ENCODE data around the gene ARID3B.
"Not testable (repeated sequence)": the region's sequence is repeated elsewhere in the genome, so short reads cannot be mapped to it uniquely, and the experiment has no call there.

Gene ARID3B

GRCh38 chr15:74625693-74626092, 84.7 kb downstream of the ARID3B start:
- DNase-seq = no peak

- no peak for DNase-seq
Observed at GRCh38 chr15:74626336-74626735, 85.3 kb downstream of the ARID3B start.

GRCh38 chr15:74626752-74627692, 86.0 kb downstream of the ARID3B start:
- DNase-seq = no peak

GRCh38 chr15:74627766-74628165, 86.7 kb downstream of the ARID3B start:
- DNase-seq = no peak

- DNase-seq = no peak
Observed at GRCh38 chr15:74628199-74628598, 87.2 kb downstream of the ARID3B start.

GRCh38 chr15:74628949-74629348, 87.9 kb downstream of the ARID3B start:
- DNase-seq = no peak

- DNase-seq = not testable (repeated sequence)
Observed at GRCh38 chr15:74629696-74630095, 88.7 kb downstream of the ARID3B start.

- no peak for DNase-seq
Observed at GRCh38 chr15:74630284-74631086, 89.5 kb downstream of the ARID3B start.

GRCh38 chr15:74631087-74631385, 90.0 kb downstream of the ARID3B start:
- no peak for DNase-seq

GRCh38 chr15:74631408-74631807, 90.4 kb downstream of the ARID3B start:
- DNase-seq = no peak

GRCh38 chr15:74631935-74632560, 91.0 kb downstream of the ARID3B start:
- no peak for DNase-seq

GRCh38 chr15:74632601-74633000, 91.6 kb downstream of the ARID3B start:
- DNase-seq = no peak

GRCh38 chr15:74633781-74634180, 92.8 kb downstream of the ARID3B start:
- DNase-seq = no peak

- DNase-seq = no peak
Observed at GRCh38 chr15:74635228-74635627, 94.2 kb downstream of the ARID3B start.

GRCh38 chr15:74636984-74637383, 96.0 kb downstream of the ARID3B start:
- DNase-seq = no peak

- no peak for DNase-seq
Observed at GRCh38 chr15:74641151-74641550, 100.1 kb downstream of the ARID3B start.

- peak; percentile 71 for DNase-seq
Observed at GRCh38 chr15:74642348-74642733, 101.3 kb downstream of the ARID3B start.

GRCh38 chr15:74642734-74643664, 102.0 kb downstream of the ARID3B start:
- DNase-seq = no peak

- no peak for DNase-seq
Observed at GRCh38 chr15:74643665-74644204, 102.7 kb downstream of the ARID3B start.

GRCh38 chr15:74646480-74646879, 105.5 kb downstream of the ARID3B start:
- DNase-seq = no peak
